CD4-positive, alpha-beta T cell treated with Interleukin-6 at 100 ng/mL for 8 hours (primary cell): ENCODE measurements around the gene CCDC146.
A peak's percentile ranks its signal among the peaks of the same experiment; 100 is the strongest.
"Not testable (repeated sequence)": the region's sequence is repeated elsewhere in the genome, so short reads cannot be mapped to it uniquely, and the experiment has no call there.

ENCODE experiments used
- DNase-seq: peaks from one replicate; pipeline ENCODE4 v3.0.0-alpha.2; 2020; ENCODE audit warnings: mixed read lengths, low spot score

Gene CCDC146

GRCh38 chr7:77246026-77246640 lies 123.7 kb downstream of the CCDC146 start:
- DNase-seq = no peak

GRCh38 chr7:77247206-77247850 lies 124.9 kb downstream of the CCDC146 start:
- peak; percentile 82 for DNase-seq

- DNase-seq = no peak
Measured at GRCh38 chr7:77248154-77248553, 125.7 kb downstream of the CCDC146 start.

GRCh38 chr7:77252506-77252905 lies 130.1 kb downstream of the CCDC146 start:
- DNase-seq = no peak

GRCh38 chr7:77253151-77253550 lies 130.7 kb downstream of the CCDC146 start:
- DNase-seq = no peak

GRCh38 chr7:77254429-77254828 lies 132.0 kb downstream of the CCDC146 start:
- no peak for DNase-seq

GRCh38 chr7:77254915-77255314 lies 132.5 kb downstream of the CCDC146 start:
- DNase-seq = no peak

GRCh38 chr7:77258014-77258413 lies 135.6 kb downstream of the CCDC146 start:
- DNase-seq = no peak

GRCh38 chr7:77258593-77258992 lies 136.2 kb downstream of the CCDC146 start:
- no peak for DNase-seq

GRCh38 chr7:77262316-77262715 lies 139.9 kb downstream of the CCDC146 start:
- DNase-seq = no peak

- no peak for DNase-seq
Measured at GRCh38 chr7:77265666-77266065, 143.3 kb downstream of the CCDC146 start.

- DNase-seq = no peak
Measured at GRCh38 chr7:77266291-77266794, 143.9 kb downstream of the CCDC146 start.

- no peak for DNase-seq
Measured at GRCh38 chr7:77269360-77270093, 147.1 kb downstream of the CCDC146 start.

GRCh38 chr7:77270094-77270480 lies 147.7 kb downstream of the CCDC146 start:
- no peak for DNase-seq

- DNase-seq = no peak
Measured at GRCh38 chr7:77271766-77272165, 149.4 kb downstream of the CCDC146 start.

- DNase-seq = not testable (repeated sequence)
Measured at GRCh38 chr7:77275663-77276062, 153.2 kb downstream of the CCDC146 start.

- DNase-seq = no peak
Measured at GRCh38 chr7:77276120-77276519, 153.7 kb downstream of the CCDC146 start.

GRCh38 chr7:77281780-77282478 lies 159.5 kb downstream of the CCDC146 start:
- DNase-seq = no peak

- no peak for DNase-seq
Measured at GRCh38 chr7:77282897-77283296, 160.5 kb downstream of the CCDC146 start.

- DNase-seq = no peak
Measured at GRCh38 chr7:77284005-77284404, 161.6 kb downstream of the CCDC146 start.

- DNase-seq = no peak
Measured at GRCh38 chr7:77284616-77285015, 162.2 kb downstream of the CCDC146 start.

- DNase-seq = no peak
Measured at GRCh38 chr7:77288676-77289320, 166.4 kb downstream of the CCDC146 start.
